BJ (cell line): ENCODE measurements around the gene RHOB. TPM values are rescaled to one million over a fixed set of nuclear protein-coding genes. Genes with fewer than 3 reads are reported as not detected.

Source experiments
- CTCF ChIA-PET: fragments of 350-600 bp; formaldehyde crosslinking; extraction: SDS; loops from one replicate; lab custom pipeline; 2021; ENCODE audit warnings: antibody characterized with exemption, inconsistent platforms; lab: Yijun Ruan, JAX
- POLR2A ChIA-PET: fragments of 300-600 bp; sonication (Branson Sonifier 250); formaldehyde crosslinking; extraction: SDS; loops from one replicate; lab custom pipeline; 2021; ENCODE audit warnings: antibody characterized with exemption; lab: Charles Lee
- DNase-seq: peaks from one replicate; pipeline ENCODE4 v3.0.0-alpha.2; 2011; ENCODE audit warnings: low read depth
- H3K27me3 ChIP-seq: 2 replicates; pipeline ENCODE4 v1.6.0; 2011; ENCODE audit warnings: low read length; ENCODE audit not compliant: control insufficient read depth, insufficient read depth
- H3K36me3 ChIP-seq: 2 replicates; pipeline ENCODE4 v1.5.1; 2011; ENCODE audit warnings: low read length; ENCODE audit not compliant: control insufficient read depth, insufficient read depth
- H3K4me3 ChIP-seq: 2 replicates; pipeline ENCODE4 v1.5.1; 2011; ENCODE audit warnings: low read depth, mild to moderate bottlenecking, control low read depth, low read length
- CTCF ChIP-seq: IDR thresholded peaks from 2 replicates; pipeline ENCODE4 v1.5.1; 2011; ENCODE audit warnings: low read depth, mild to moderate bottlenecking, control low read depth, inconsistent platforms, low read length, moderate library complexity; ENCODE audit not compliant: insufficient read depth
- polyA plus RNA-seq: library from polyadenylated mRNA; depleted of rRNA; stranded (reverse); fragments of >200 nt; gene quantifications from 2 replicates; pipeline ENCODE4 v1.2.3, GENCODE V29; 2011

RHOB gene
- polyA plus RNA-seq, 1 experiment, result 87.2 TPM

DNA sequence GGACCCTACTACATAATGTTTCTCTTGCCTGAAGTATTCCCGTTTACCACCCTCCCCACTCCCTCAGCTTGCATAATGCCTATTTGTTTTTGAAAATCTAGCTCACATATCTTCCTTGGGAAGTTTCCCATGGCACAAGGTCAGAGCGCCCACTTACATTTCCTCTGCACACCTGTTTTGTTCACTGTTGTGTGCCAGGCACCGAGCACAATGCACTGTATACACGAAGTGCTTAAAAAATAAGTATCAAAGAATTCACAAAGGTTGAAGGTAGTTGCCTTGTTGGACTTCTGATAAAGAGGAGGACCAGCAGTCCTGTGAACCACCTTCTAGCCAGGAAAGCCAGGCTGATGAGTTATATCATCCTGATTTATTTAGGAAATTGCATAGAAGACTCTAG is 16.8 kb upstream of the RHOB start:
- ChIA-PET POLR2A (interaction anchor here (1.0 kb wide), 1 partner anchor 17 kb away, joined by 3 read pairs; the partner anchor contains the start of gene RHOB), CTCF (interaction anchor here (0.7 to 2.4 kb wide), 3 partner anchors 11 to 213 kb away, joined by 3 to 9 read pairs (median 3); no protein-coding TSS in a partner anchor)
- Histone ChIP-seq H3K36me3 (no peaks in the 10 kb centered on the region), H3K27me3 (peaks cover 14% of the 10 kb centered on the region), H3K4me3 (no peak overlapping the region)
- DNase-seq, result no peak
- TF ChIP-seq CTCF, result no peak

DNA sequence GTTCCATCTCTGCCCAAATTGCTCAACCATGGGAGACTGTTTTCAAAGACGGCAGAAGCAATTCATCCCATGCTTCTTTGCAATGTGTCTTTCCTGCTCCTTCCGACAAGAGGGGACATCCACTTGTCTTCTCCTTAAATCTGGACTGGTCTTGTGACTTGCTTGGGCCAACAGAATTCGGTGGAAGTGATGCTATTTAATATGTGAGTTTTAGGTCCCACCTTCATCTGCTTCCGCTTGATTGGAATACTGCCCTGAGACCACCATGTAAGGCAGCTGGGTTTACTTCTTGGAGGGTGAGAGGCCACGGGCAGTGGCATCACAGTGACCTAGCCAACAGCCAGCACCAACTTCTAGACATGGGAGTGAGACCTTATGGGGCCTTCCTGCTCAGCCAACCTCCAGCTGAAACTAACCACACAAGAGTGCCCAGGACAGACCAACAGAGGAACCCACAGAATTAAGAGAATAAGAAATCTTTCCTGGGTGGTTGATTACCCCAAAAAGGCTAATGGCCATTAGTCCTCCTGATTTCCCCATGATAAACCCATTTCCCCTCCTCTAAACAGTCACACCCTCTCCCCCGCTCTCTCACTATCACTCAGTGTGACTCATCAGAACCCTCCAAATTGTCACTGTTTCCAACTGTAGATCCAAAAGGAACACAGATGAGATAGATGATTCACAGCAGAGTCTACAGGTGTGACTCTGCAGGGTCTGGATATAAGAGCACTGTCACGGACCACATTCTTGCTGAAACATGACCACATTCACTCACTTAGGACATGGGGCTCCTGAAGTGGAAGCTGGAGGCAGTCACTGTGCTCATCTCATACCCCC is 16.2 kb upstream of the RHOB start:
- Histone ChIP-seq H3K27me3 (peaks cover 14% of the 10 kb centered on the region), H3K4me3 (no peak overlapping the region), H3K36me3 (no peaks in the 10 kb centered on the region)
- POLR2A ChIA-PET, result no interaction called here
- DNase-seq, result no peak
- CTCF ChIA-PET, result interaction anchor here (2.0 to 2.4 kb wide), 2 partner anchors 8 to 212 kb away, joined by 7 to 9 read pairs; no protein-coding TSS in a partner anchor
- no peak for TF ChIP-seq CTCF

DNA sequence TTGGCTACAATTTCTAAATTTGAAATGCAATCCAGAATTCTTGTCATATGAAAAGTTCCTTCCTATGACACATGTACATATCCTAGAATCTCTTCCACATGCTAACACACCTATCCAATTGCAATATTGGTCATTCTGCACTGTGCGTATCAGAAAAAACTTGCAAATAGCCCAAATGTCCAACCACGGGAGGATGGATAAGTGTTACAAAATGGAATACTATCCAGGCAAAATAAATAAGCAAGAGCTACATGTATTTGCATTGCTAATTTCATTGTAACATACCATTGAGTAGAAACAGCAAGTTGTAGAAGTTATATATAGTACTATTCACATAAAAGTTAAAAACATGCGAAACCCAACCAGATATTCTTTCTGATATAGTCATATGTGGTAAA is 15.6 kb upstream of the RHOB start:
- DNase-seq, result no peak
- no peak for TF ChIP-seq CTCF
- no peak overlapping the region for H3K4me3 ChIP-seq
- ChIA-PET CTCF (interaction anchor here (1.0 to 2.0 kb wide), 2 partner anchors 9 kb away, joined by 4 to 7 read pairs; no protein-coding TSS in a partner anchor), POLR2A (no interaction called here)
- no peaks in the 10 kb centered on the region for H3K36me3 ChIP-seq
- H3K27me3 ChIP-seq, result peaks cover 14% of the 10 kb centered on the region

DNA sequence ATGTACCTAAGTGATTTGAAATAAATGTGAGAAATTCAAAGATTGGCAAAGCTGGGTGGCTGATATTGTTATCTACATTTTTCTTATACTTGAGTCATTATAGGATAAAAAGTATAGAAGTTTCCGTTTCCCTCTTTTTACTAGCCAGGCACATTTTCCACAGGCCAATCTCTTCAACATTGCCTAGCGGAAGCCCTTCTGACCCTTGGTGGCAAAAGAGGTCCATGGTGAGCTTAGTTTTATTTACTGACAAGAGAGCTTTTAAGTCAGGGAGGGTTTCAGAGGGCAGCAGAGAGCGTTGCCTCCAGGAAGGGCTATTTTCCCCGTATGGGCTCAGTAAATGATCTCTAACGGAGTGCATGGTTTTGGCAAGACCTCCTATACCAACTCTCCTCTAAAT is 15.1 kb upstream of the RHOB start:
- no peak for DNase-seq
- no peak overlapping the region for H3K4me3 ChIP-seq
- TF ChIP-seq CTCF, result no peak
- H3K36me3 ChIP-seq, result no peaks in the 10 kb centered on the region
- CTCF ChIA-PET, result interaction anchor here (1.0 to 2.0 kb wide), 2 partner anchors 9 kb away, joined by 4 to 7 read pairs; no protein-coding TSS in a partner anchor
- H3K27me3 ChIP-seq, result peaks cover 14% of the 10 kb centered on the region
- POLR2A ChIA-PET, result no interaction called here

DNA sequence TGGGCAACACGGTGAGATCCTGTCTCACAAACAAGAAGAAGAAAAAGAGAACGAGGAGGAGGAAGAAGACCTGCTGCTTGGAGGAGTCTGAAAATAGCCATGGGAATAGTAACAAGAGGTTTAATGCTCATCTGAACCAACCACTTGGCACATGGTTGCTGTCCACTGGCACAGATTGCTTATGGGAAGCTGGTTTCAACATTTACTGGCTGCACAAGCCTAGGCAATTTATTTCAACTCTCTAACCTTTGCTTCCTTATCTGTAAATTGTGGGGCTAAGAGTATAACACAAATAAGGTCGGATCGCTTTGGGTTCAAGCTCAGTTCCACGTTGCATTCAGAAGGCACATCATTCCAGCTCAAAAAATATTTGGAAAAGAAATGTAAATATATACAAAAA is 14.2 kb upstream of the RHOB start:
- ChIA-PET CTCF (interaction anchor here (1.1 to 2.8 kb wide), 5 partner anchors 9 to 210 kb away, joined by 3 to 12 read pairs (median 7); no protein-coding TSS in a partner anchor), POLR2A (no interaction called here)
- DNase-seq, result no peak
- Histone ChIP-seq H3K27me3 (peaks cover 14% of the 10 kb centered on the region), H3K4me3 (no peak overlapping the region), H3K36me3 (no peaks in the 10 kb centered on the region)
- TF ChIP-seq CTCF, result no peak
